ENCODE results near the gene TBL1X.

GRCh38 chrX:9459186-9459748, 5.6 kb upstream of the TBL1X start:
- TF ChIP-seq CTCF (IDR thresholded peaks at IDR 0.05; ENCODE audit: low read depth, low read length) (no peak), POLR2A (IDR thresholded peaks at IDR 0.05; ENCODE audit: extremely low read depth, insufficient read length) (no peak), MAX (IDR thresholded peaks at IDR 0.05; ENCODE audit: low read depth, low read length) (no peak)

All from NB4 (cell line).